ENCODE measurements around the gene DNASE1L1.

GRCh38 chrX:154371789-154372300, 37.2 kb downstream of the DNASE1L1 start:
- TF ChIP-seq EZH2 (IDR thresholded peaks at IDR 0.05): no peak
- TF ChIP-seq CTCF (IDR thresholded peaks at IDR 0.05): no peak
- TF ChIP-seq EZH2phosphoT487 (IDR thresholded peaks at IDR 0.05): no peak
